Hypothalamus (tissue), 51 donors: ENCODE measurements around the gene NUB1.
"Not testable (repeated sequence)": the region's sequence is repeated elsewhere in the genome, so short reads cannot be mapped to it uniquely, and the experiment has no call there.

Experiments used
- DNase-seq, 51 donors: peaks; one replicate each; lab custom pipeline; 2025; lab: John Stamatoyannopoulos, UW

The NUB1 gene

GRCh38 chr7:151341357-151342101 lies at the start of gene NUB1:
NUB1 (plus strand) TSS chr7:151341812; CDS start chr7:151345350, 3,538 bp downstream.
- DNase-seq = peak; percentile 48 to 95 (median 85)

GRCh38 chr7:151292850-151293249 lies 48.8 kb upstream of the NUB1 start:
- no peak for DNase-seq

GRCh38 chr7:151296202-151296992 lies 45.2 kb upstream of the NUB1 start:
- DNase-seq = no peak

GRCh38 chr7:151298765-151299164 lies 42.8 kb upstream of the NUB1 start:
- DNase-seq = no peak

GRCh38 chr7:151299530-151299929 lies 42.1 kb upstream of the NUB1 start:
- no peak for DNase-seq

GRCh38 chr7:151299940-151300645 lies 41.5 kb upstream of the NUB1 start:
- DNase-seq = no peak

GRCh38 chr7:151301471-151302462 lies 39.8 kb upstream of the NUB1 start:
- no peak for DNase-seq

GRCh38 chr7:151304251-151304650 lies 37.4 kb upstream of the NUB1 start:
- DNase-seq = not testable (repeated sequence)

- no peak for DNase-seq
Measured at GRCh38 chr7:151304856-151305255, 36.8 kb upstream of the NUB1 start.

GRCh38 chr7:151306374-151306773 lies 35.2 kb upstream of the NUB1 start:
- DNase-seq = no peak

GRCh38 chr7:151306860-151307259 lies 34.8 kb upstream of the NUB1 start:
- no peak for DNase-seq

- no peak for DNase-seq
Measured at GRCh38 chr7:151307536-151307935, 34.1 kb upstream of the NUB1 start.

- no peak for DNase-seq
Measured at GRCh38 chr7:151308256-151308655, 33.4 kb upstream of the NUB1 start.

- DNase-seq = no peak
Measured at GRCh38 chr7:151308791-151309190, 32.8 kb upstream of the NUB1 start.

GRCh38 chr7:151309311-151309710 lies 32.3 kb upstream of the NUB1 start:
- DNase-seq = no peak

GRCh38 chr7:151310578-151310977 lies 31.0 kb upstream of the NUB1 start:
- DNase-seq = no peak

- DNase-seq = no peak
Measured at GRCh38 chr7:151311294-151311864, 30.2 kb upstream of the NUB1 start.

GRCh38 chr7:151312356-151312755 lies 29.3 kb upstream of the NUB1 start:
- DNase-seq = no peak
